Body of pancreas (tissue), 4 donors: ENCODE data around the gene DACH1. TPM values are rescaled to one million over a fixed set of nuclear protein-coding genes. Genes with fewer than 3 reads are reported as not detected.
A peak's percentile ranks its signal among the peaks of the same experiment; 100 is the strongest.

Experiments used
- ATAC-seq: fragments of 150-250 bp; one replicate; pipeline ENCODE4 v1.9.1; 2016
- DNase-seq, 4 donors: peaks; one replicate each; pipeline ENCODE4 v3.0.0-alpha.2; 2019
- H3K27ac ChIP-seq, 4 donors: fragments of 200-600 bp; sonication (generic); 1 replicate in 3 of 4; 2 replicates in 1 of 4; pipeline versions ENCODE4 v1.5.1 to v1.6.1; 2016 to 2019; ENCODE audit warnings: mild to moderate bottlenecking in 1 of 4, mixed read lengths in 1 of 4, moderate library complexity in 1 of 4
- H3K27me3 ChIP-seq, 2 donors: fragments of 200-600 bp; sonication (generic); one replicate each; pipeline ENCODE4 v1.6.0; 2016; ENCODE audit warnings: mild to moderate bottlenecking in 1 of 2
- H3K36me3 ChIP-seq, 2 donors: fragments of 200-600 bp; sonication (generic); replicated peaks in 1 of 2; 2 replicates each; pipeline ENCODE4 v1.5.1; 2016; ENCODE audit warnings: low read depth in 2 of 2; ENCODE audit not compliant: insufficient read depth in 1 of 2
- H3K4me1 ChIP-seq: fragments of 200-600 bp; sonication (generic); one replicate; pipeline ENCODE4 v1.6.0; 2016
- H3K4me3 ChIP-seq, 2 donors: fragments of 200-600 bp; sonication (generic); 1 replicate in 1 of 2; 2 replicates in 1 of 2; pipeline ENCODE4 v1.5.1; 2016 to 2019
- H3K9me3 ChIP-seq, 3 donors: fragments of 200-600 bp; sonication (generic); 1 replicate in 2 of 3; 2 replicates in 1 of 3; pipeline ENCODE4 v1.5.1; 2016
- CTCF ChIP-seq, 7 experiments: fragments of 450-650 bp in 4 of 7; fragments of 200-600 bp in 3 of 7; sonication (generic) in 3 of 7; IDR thresholded peaks; one replicate each; pipeline ENCODE4 v1.5.1; 2016 to 2019; ENCODE audit warnings: antibody characterized with exemption in 7 of 7
- POLR2A ChIP-seq, 3 donors: fragments of 450-650 bp; IDR thresholded peaks; one replicate each; pipeline ENCODE4 v1.6.1; 2016; ENCODE audit warnings: antibody characterized with exemption in 3 of 3, mild to moderate bottlenecking in 2 of 3
- WGBS, 2 donors: methylation state at CpG; one replicate each; pipeline ENCODE4 v1.1.5; 2017; 5-methylcytosine and 5-hydroxymethylcytosine counted together
- intact Hi-C: fragments of 100-400 bp; cut with DNase I; formaldehyde crosslinking; loops from one replicate; pipeline ENCODE4 v1.15.1; 2023
- total RNA-seq, 2 donors: library from RNA; depleted of rRNA; stranded (reverse); fragments of >200 nt; gene quantifications; one replicate each; pipeline ENCODE4 v1.1.0, GENCODE V29; 2016

DACH1 gene
- total RNA-seq, 2 donors from 2014 or later, result 2.9 to 3.3 TPM

- DNase-seq, result no peak
- 22 to 77% methylated on average over 1 of the region's 1 CpG for WGBS, 2 donors
- peak; percentile 38 for ATAC-seq
- TF ChIP-seq CTCF (IDR thresholded peaks at IDR 0.05), result no peak
- TF ChIP-seq POLR2A (IDR thresholded peaks at IDR 0.05), result no peak
- no peaks in the 10 kb centered on the region for H3K27me3 ChIP-seq
- intact Hi-C loops, result no loop called here
- H3K27ac ChIP-seq, result no peak overlapping the region
- H3K9me3 ChIP-seq, result no peaks in the 10 kb centered on the region
- H3K4me1 ChIP-seq, result no peaks in the 10 kb centered on the region
- no peak overlapping the region for H3K4me3 ChIP-seq
- H3K36me3 ChIP-seq, result no peaks in the 10 kb centered on the region
Observed at GRCh38 chr13:71858647-71859046, 8.4 kb downstream of the DACH1 start.

GRCh38 chr13:71856548-71857043 lies 10.4 kb downstream of the DACH1 start:
- Histone ChIP-seq H3K4me3 (no peak overlapping the region), H3K27me3 (no peaks in the 10 kb centered on the region), H3K36me3 (no peaks in the 10 kb centered on the region), H3K4me1 (no peaks in the 10 kb centered on the region), H3K9me3 (no peaks in the 10 kb centered on the region), H3K27ac (no peak overlapping the region)
- TF ChIP-seq CTCF (IDR thresholded peaks at IDR 0.05) (no peak), POLR2A (IDR thresholded peaks at IDR 0.05) (no peak)
- DNase-seq (no peak), ATAC-seq (no peak)
- 83 to 84% methylated on average over 4 of the region's 4 CpGs for WGBS, 2 donors
- intact Hi-C loops, result no loop called here

GRCh38 chr13:71854401-71854800 lies 12.6 kb downstream of the DACH1 start:
- TF ChIP-seq CTCF (IDR thresholded peaks at IDR 0.05) (no peak), POLR2A (IDR thresholded peaks at IDR 0.05) (no peak)
- 48 to 62% methylated on average over 1 of the region's 1 CpG for WGBS, 2 donors
- ATAC-seq, result no peak

GRCh38 chr13:71853725-71854124 lies 13.3 kb downstream of the DACH1 start:
- Histone ChIP-seq H3K36me3 (no peaks in the 10 kb centered on the region), H3K27ac (no peak overlapping the region), H3K9me3 (no peaks in the 10 kb centered on the region), H3K4me1 (no peaks in the 10 kb centered on the region), H3K4me3 (no peak overlapping the region), H3K27me3 (no peaks in the 10 kb centered on the region)
- intact Hi-C loops, result no loop called here
- ATAC-seq (no peak), DNase-seq (no peak)
- 64 to 73% methylated on average over 3 of the region's 3 CpGs for WGBS, 2 donors
- TF ChIP-seq POLR2A (IDR thresholded peaks at IDR 0.05) (no peak), CTCF (IDR thresholded peaks at IDR 0.05) (no peak)

More at GRCh38 chr13:71854401-71854800, 12.6 kb downstream of the DACH1 start:
- DNase-seq, result no peak
- Histone ChIP-seq H3K4me3 (no peak overlapping the region), H3K4me1 (no peaks in the 10 kb centered on the region), H3K36me3 (no peaks in the 10 kb centered on the region), H3K27me3 (no peaks in the 10 kb centered on the region), H3K9me3 (no peaks in the 10 kb centered on the region), H3K27ac (no peak overlapping the region)
- intact Hi-C loops, result no loop called here

GRCh38 chr13:71852736-71853135 lies 14.3 kb downstream of the DACH1 start:
- Histone ChIP-seq H3K4me3 (no peak overlapping the region), H3K4me1 (no peaks in the 10 kb centered on the region), H3K27ac (no peak overlapping the region), H3K9me3 (no peaks in the 10 kb centered on the region), H3K36me3 (no peaks in the 10 kb centered on the region), H3K27me3 (no peaks in the 10 kb centered on the region)
- no peak for DNase-seq
- 64 to 69% methylated on average over 2 of the region's 2 CpGs for WGBS, 2 donors
- TF ChIP-seq POLR2A (IDR thresholded peaks at IDR 0.05) (no peak), CTCF (IDR thresholded peaks at IDR 0.05) (no peak)
- ATAC-seq, result no peak
- intact Hi-C loops, result no loop called here
